Dermis lymphatic vessel endothelial cell (primary cell): Measurements from ENCODE around the gene PPAT. TPM values are rescaled to one million over a fixed set of nuclear protein-coding genes. Genes with fewer than 3 reads are reported as not detected.

ENCODE experiments used
- total RNA-seq: library from RNA; depleted of rRNA; stranded (reverse); fragments of >200 nt; gene quantifications from 2 replicates; pipeline ENCODE4 v1.2.1, GENCODE V29; 2014

PPAT gene
- 7.2 and 16.9 TPM in 2 replicates for total RNA-seq

GRCh38 chr4:56435140-56435926 is at the start of gene PPAT:
Gene PPAT (minus strand): TSS chr4:56435615. CDS start chr4:56435477, 138 bp downstream.

GRCh38 chr4:56467284-56468096 is 32.1 kb upstream of the PPAT start, which contains the start of gene SRP72:
Gene SRP72 (plus strand): TSS chr4:56467617. CDS start chr4:56467636, 19 bp downstream.

GRCh38 chr4:56387023-56388001 is 48.1 kb downstream of the PPAT start, which contains the start of gene AASDH:
Gene AASDH (minus strand): TSS chr4:56387491. CDS start chr4:56384299, 3,192 bp downstream.

Other genes starting within 250 kb of the PPAT start
- gene AASDH, start 48.1 kb downstream of the PPAT start, total RNA-seq = 9.4 and 14.0 TPM in 2 replicates
- gene PAICS, start 645 bp upstream of the PPAT start, total RNA-seq = 17.1 and 27.3 TPM in 2 replicates
- gene SRP72, start 32.0 kb upstream of the PPAT start, total RNA-seq = 71.7 and 110 TPM in 2 replicates
- not detected in 2 replicates for gene ARL9, start 70.2 kb upstream of the PPAT start, total RNA-seq
- gene HOPX, start 245.7 kb upstream of the PPAT start, total RNA-seq = 0.34 TPM in 1 of 2 replicates, not detected in the other